Endodermal cell (in vitro differentiated cells): ENCODE results near the gene OCSTAMP. TPM values are rescaled to one million over a fixed set of nuclear protein-coding genes. Genes with fewer than 3 reads are reported as not detected.

Experiments
- DNase-seq: peaks from one replicate; pipeline ENCODE4 v3.0.0-alpha.2; 2017
- H3K27ac ChIP-seq: 2 replicates; pipeline ENCODE4 v1.5.1; 2013; ENCODE audit warnings: mild to moderate bottlenecking, low read depth, low read length, moderate library complexity
- H3K27me3 ChIP-seq: 2 replicates; pipeline ENCODE4 v1.6.1; 2013; ENCODE audit warnings: mild to moderate bottlenecking, low read length, moderate library complexity; ENCODE audit not compliant: insufficient read depth, control insufficient read depth, poor library complexity, severe bottlenecking
- H3K36me3 ChIP-seq: 2 replicates; pipeline ENCODE4 v1.7.0; 2013; ENCODE audit warnings: mild to moderate bottlenecking, low read length, moderate library complexity; ENCODE audit not compliant: control insufficient read depth, insufficient read depth
- H3K4me1 ChIP-seq: one replicate; pipeline ENCODE4 v1.7.0; 2013; ENCODE audit warnings: low read length; ENCODE audit not compliant: control insufficient read depth, insufficient read depth
- H3K4me3 ChIP-seq: 2 replicates; pipeline ENCODE4 v1.5.1; 2013; ENCODE audit warnings: mild to moderate bottlenecking, low read length, moderate library complexity
- H3K9ac ChIP-seq: 2 replicates; pipeline ENCODE4 v1.6.1; 2013; ENCODE audit warnings: mild to moderate bottlenecking, low read length, moderate library complexity; ENCODE audit not compliant: poor library complexity, severe bottlenecking; ENCODE audit errors: extremely low read depth
- H3K9me3 ChIP-seq: 2 replicates; pipeline ENCODE4 v1.6.1; 2013; ENCODE audit warnings: mild to moderate bottlenecking, low read length, moderate library complexity; ENCODE audit not compliant: control insufficient read depth
- H3K27ac Mint-ChIP-seq: 2 replicates; pipeline ENCODE4 v1.8.0; 2020; ENCODE audit warnings: mixed read lengths
- H3K27me3 Mint-ChIP-seq: 2 replicates; pipeline ENCODE4 v1.8.0; 2021; ENCODE audit warnings: mild to moderate bottlenecking, mixed read lengths; ENCODE audit not compliant: insufficient read depth
- H3K36me3 Mint-ChIP-seq: 2 replicates; pipeline ENCODE4 v1.8.0; 2020; ENCODE audit warnings: low read depth, mixed read lengths
- H3K4me1 Mint-ChIP-seq: 2 replicates; pipeline ENCODE4 v1.8.0; 2020; ENCODE audit warnings: mixed read lengths
- H3K4me3 Mint-ChIP-seq: 2 replicates; pipeline ENCODE4 v1.8.0; 2020; ENCODE audit warnings: mild to moderate bottlenecking, moderate library complexity, mixed read lengths
- H3K9me3 Mint-ChIP-seq: 2 replicates; pipeline ENCODE4 v1.8.0; 2020; ENCODE audit warnings: mild to moderate bottlenecking, mixed read lengths
- CTCF ChIP-seq: fragments of 200-600 bp; sonication (generic); conservative IDR thresholded peaks from 2 replicates; pipeline ENCODE4 v1.5.0; 2021; ENCODE audit warnings: antibody characterized with exemption, mild to moderate bottlenecking
- WGBS, 2 experiments: methylation state at CpG; one replicate each; pipeline versions ENCODE4 v1.1.5 to v1.1.7; 2013; ENCODE audit warnings: missing lambda C conversion rate in 2 of 2, mixed read lengths in 1 of 2; ENCODE audit not compliant: insufficient coverage in 1 of 2, insufficient read length in 1 of 2; 5-methylcytosine and 5-hydroxymethylcytosine counted together
- total RNA-seq, 2 donors: library from RNA; stranded (reverse); fragmentation: NEBNext Ultra II Directional in 1 of 2; extraction: Animal tissue kit (Norgen Biotek cat#: 25700) in 1 of 2; gene quantifications; 2 replicates in 1 of 2; 3 replicates in 1 of 2; pipeline ENCODE4 v1.2.1, GENCODE V29; 2021

The OCSTAMP gene
- total RNA-seq, 2 donors from 2014 or later = not detected

- Mint-ChIP-seq H3K4me1 (peaks cover 12% of the 10 kb centered on the region), H3K4me3 (no peak overlapping the region), H3K27ac (peak overlapping the region; percentile 58), H3K27me3 (no peaks in the 10 kb centered on the region), H3K9me3 (no peaks in the 10 kb centered on the region), H3K36me3 (no peaks in the 10 kb centered on the region)
- Histone ChIP-seq H3K9ac (no peak overlapping the region), H3K27me3 (peaks cover 6% of the 10 kb centered on the region), H3K27ac (peak overlapping the region; percentile 97), H3K36me3 (no peaks in the 10 kb centered on the region), H3K9me3 (no peaks in the 10 kb centered on the region), H3K4me1 (no peaks in the 10 kb centered on the region), H3K4me3 (no peak overlapping the region)
- no peak for DNase-seq
- no peak for TF ChIP-seq CTCF
- WGBS, 2 experiments = 89 to 90% methylated on average over 4 of the region's 4 CpGs
These were observed 2.3 kb upstream of the OCSTAMP start for GRCh38 chr20:46552460-46553420.

DNA sequence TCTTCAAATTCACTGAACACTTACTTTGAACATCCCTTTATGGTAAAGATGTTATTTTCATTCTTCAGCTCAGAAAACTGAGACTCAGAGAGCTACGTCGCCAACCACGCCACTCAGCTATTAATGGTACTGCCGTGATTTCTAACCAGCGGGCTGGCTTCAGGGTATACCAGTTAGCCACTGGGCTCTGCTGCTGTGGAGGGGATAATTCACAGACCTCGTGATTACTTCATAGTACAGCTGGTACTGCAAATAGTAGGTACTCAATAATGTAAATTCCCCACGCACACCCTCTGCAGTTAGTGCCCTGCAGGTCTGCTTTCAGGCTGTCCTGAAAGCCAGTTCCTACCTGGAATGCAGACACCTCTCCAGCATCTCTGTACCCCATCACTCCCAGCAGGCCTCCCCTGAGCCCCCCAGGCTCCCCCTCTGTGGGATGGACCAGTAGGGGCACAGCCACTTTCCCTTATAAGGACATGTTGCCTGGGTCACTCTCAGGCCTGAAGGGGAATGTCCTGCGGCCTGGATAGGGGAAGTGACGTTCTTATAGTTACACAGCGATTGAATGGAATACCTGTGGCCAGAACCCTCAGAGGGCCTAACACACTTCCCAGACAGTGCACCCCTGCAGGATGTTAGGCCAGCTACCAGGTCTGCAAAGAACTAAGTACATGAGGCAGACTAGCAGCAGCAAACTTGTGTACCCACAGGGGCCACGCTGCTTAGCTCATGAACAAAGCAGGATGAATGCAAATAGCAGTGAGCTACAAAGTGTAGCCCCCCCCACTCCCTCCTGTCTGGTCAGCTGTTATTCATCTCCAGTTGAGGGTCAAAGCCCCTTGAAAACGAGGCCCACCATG lies 1.3 kb upstream of the OCSTAMP start:
- no peaks in the 10 kb centered on the region for H3K4me1 ChIP-seq
- peak overlapping the region; percentile 97 for H3K27ac ChIP-seq
- no peak for TF ChIP-seq CTCF
- no peaks in the 10 kb centered on the region for H3K36me3 ChIP-seq
- peaks cover 2% of the 10 kb centered on the region for H3K27me3 ChIP-seq
- H3K4me3 ChIP-seq = no peak overlapping the region
- H3K27me3 Mint-ChIP-seq = no peaks in the 10 kb centered on the region
- no peaks in the 10 kb centered on the region for H3K9me3 Mint-ChIP-seq
- H3K4me1 Mint-ChIP-seq = peaks cover 12% of the 10 kb centered on the region
- no peaks in the 10 kb centered on the region for H3K9me3 ChIP-seq
- H3K9ac ChIP-seq = no peak overlapping the region
- peak; percentile 76 for DNase-seq
- H3K27ac Mint-ChIP-seq = peak overlapping the region; percentile 58
- WGBS, 2 experiments = 72 to 77% methylated on average over 10 to 12 of the region's 12 CpGs
- H3K36me3 Mint-ChIP-seq = no peaks in the 10 kb centered on the region
- no peak overlapping the region for H3K4me3 Mint-ChIP-seq

GRCh38 chr20:46549188-46549972 lies 1.1 kb downstream of the OCSTAMP start:
- peak; percentile 26 for TF ChIP-seq CTCF
- H3K4me1 ChIP-seq = no peaks in the 10 kb centered on the region
- no peaks in the 10 kb centered on the region for H3K9me3 Mint-ChIP-seq
- no peaks in the 10 kb centered on the region for H3K9me3 ChIP-seq
- H3K36me3 ChIP-seq = no peaks in the 10 kb centered on the region
- H3K27me3 Mint-ChIP-seq = no peaks in the 10 kb centered on the region
- DNase-seq = no peak
- peaks cover 12% of the 10 kb centered on the region for H3K4me1 Mint-ChIP-seq
- H3K4me3 Mint-ChIP-seq = no peak overlapping the region
- H3K27me3 ChIP-seq = no peaks in the 10 kb centered on the region
- no peak overlapping the region for H3K9ac ChIP-seq
- H3K36me3 Mint-ChIP-seq = no peaks in the 10 kb centered on the region
- no peak overlapping the region for H3K27ac ChIP-seq
- no peak overlapping the region for H3K4me3 ChIP-seq
- no peak overlapping the region for H3K27ac Mint-ChIP-seq
- 96% methylated on average over 4 of the region's 4 CpGs for WGBS, 2 experiments
